NCI-H187 (cell line): ENCODE data around the gene TACR2.
A peak's percentile ranks its signal among the peaks of the same experiment; 100 is the strongest.

Source experiments
- DNase-seq, 2 experiments: peaks; one replicate each; lab custom pipeline; 2025; lab: John Stamatoyannopoulos, UW

Gene TACR2

GRCh38 chr10:69419096-69419743 lies 2.5 kb upstream of the TACR2 start:
- DNase-seq: no peak

- DNase-seq: no peak
Observed at GRCh38 chr10:69418052-69418752, 1.5 kb upstream of the TACR2 start.

GRCh38 chr10:69417542-69417941 lies 824 bp upstream of the TACR2 start:
- no peak for DNase-seq

GRCh38 chr10:69415951-69416350 lies 767 bp downstream of the TACR2 start:
- DNase-seq: no peak

DNA sequence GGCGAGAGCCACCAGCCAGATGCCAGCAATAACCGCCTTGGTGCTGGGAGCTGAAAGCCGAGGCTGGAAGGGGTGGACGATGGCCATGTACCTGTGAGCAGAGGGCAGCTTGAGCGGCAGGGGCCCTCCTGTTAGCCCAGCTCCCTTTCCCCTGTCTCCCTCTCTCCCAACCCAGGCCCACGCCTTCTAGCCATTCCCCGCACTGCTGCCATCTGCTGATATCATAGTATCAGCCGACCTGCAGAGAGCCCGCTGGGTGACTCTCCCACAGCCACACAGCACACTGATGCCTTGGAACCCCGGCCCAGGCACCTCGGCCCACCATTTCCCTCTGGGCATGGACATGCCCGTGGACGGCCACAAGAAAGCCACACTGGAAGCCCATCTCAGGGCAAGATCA lies 1.7 kb downstream of the TACR2 start:
- no peak for DNase-seq

DNA sequence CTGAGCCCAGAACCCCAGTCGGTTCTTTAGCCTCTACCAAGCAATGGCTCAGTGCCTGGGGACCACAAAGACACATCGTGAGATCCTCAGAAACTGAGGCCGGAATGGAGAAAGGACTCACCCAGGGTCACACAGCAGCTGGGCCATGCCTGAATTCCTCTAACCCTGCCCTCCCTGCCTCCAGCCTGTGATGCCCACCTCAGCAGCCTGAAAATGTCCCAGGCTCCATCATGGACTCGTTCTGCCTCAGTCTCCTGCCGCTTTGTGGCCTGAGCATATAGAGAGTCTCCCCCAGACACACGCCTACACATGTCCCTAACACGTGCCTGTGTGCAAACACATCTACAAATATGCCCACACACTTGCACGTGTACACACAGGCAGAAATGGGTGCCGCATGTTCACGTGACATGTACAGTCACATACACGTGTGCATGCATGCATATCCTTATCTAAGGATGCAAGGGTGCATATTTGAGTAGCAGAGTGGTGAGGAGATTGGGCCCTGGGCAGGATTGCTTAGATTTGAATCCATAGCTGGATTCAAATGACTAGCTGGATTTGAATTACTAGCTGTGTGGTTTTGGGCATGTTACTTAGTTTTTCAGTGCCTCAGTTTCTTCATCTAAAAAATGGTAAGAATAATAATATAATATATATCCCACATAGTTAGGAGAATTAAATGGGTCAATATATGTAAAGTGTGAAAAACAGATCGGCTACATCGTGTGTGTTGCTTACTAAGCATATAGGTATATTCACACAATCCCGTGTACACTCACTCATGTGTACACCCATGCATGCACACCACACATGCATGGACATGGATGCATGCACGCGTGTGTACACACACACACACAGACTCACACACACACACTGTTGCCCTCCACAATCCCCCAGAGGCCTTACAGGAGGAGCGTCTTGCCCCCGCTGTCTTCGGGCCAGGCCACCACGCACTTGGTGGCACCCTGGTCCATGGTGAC lies 2.4 kb downstream of the TACR2 start:
- DNase-seq: no peak

DNA sequence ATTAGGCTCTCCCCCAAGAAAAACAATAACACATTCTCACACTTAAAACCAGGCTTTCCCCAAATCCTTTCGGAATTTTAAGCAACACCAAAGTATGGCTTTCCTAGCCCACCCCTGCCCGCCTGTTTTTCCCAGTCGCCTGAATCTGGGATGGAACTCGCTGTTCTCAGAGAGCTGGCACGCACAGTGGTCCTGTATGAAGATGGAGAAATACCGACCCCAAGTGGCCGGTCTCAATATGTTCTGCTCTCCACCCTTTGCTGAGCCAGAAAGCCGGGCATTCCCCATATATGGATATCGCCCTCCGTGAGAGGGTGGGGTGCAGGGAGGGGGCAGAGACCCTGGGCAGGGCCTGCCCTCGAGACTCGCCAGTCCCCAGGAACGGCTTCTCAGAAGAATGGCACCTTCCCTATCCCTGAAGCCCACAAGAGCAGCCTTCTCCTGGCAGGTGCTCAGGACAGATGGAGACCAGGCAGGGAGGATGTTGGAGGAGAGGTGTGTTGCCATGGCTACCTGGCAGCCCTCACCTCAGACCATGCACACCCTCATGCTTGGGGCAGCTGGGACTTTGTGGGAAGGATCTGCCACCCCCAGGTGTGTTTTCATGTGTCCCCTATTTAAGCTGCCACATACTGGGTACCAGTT lies 3.4 kb downstream of the TACR2 start:
- DNase-seq: no peak

GRCh38 chr10:69412232-69412790 lies 4.4 kb downstream of the TACR2 start:
- DNase-seq: no peak

DNA sequence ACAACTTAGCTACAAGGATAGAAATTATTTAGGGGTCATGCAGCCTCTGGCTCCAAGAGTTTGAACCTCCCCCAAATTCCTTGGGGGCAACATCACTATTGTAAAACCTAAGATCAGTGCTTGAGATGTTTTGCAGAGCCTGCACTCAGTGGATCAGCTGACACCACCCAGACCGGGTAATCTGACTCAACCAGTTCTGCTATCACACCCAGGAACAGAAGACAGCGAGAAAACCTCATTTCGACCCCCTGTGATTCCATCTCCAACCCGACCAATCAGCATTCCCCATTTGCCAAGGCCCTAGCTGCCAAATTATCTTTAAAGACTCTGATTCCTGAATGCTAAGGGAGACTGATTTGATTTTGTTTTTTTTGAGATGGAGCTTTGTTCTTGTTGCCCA lies 5.2 kb downstream of the TACR2 start:
- DNase-seq: no peak

- no peak for DNase-seq
Observed at GRCh38 chr10:69410487-69410886, 6.2 kb downstream of the TACR2 start.

- DNase-seq: no peak
Observed at GRCh38 chr10:69409968-69410367, 6.8 kb downstream of the TACR2 start.

DNA sequence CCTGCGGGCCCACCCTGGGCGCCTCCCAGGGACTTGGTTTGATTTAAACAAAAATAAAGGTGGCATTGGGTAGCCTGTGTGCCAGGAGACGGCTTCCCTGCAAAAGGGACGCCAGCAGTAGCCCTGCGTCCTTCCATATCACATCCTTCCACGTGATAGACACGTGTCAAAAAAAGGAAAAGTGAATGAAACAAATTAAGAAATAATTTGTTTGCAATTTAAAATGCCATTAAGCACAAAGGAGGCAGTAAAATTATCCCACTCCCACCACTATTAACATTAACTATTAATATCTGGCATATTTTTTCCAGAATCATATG lies 7.6 kb downstream of the TACR2 start:
- no peak for DNase-seq

- DNase-seq: peak; percentile 12 to 63
Observed at GRCh38 chr10:69408318-69409175, 8.2 kb downstream of the TACR2 start.

GRCh38 chr10:69407621-69408301 lies 9.0 kb downstream of the TACR2 start:
- no peak for DNase-seq

DNA sequence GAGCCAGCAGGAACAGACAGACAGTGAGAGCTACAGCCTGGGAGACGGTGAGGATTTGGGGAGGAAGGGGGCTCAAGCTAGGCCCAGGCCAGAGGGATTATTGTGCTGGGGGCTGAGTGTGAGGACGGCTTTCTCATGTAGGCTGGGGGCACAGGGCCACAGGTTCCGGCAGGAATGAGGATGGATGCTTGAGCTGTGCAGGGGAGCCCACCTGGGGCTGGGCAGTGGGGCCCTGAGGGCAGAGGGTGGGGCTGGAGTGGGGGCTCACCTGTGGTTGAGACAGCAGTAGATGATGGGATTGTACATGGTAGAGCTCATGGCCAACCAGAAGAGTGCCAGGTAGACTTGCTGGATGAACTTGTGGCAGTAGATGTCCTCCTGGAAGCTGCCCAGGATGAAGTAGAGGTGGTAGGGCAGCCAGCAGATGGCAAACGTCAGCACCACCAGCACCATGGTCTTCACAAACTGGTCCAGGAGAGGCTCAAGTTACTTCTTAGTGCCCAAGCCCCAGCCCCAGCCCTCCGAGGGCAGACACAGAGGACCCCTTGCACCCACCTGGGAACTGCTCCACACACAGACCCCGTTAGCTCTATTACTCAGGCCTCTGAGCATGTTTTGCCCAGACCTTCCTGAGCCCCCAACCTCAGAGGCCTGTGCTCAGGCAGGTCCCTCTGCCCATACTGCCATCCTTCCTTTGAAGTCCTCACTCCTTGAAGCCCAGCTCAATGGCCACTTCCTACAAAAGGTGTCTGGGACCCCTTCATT lies 9.7 kb downstream of the TACR2 start:
- no peak for DNase-seq

GRCh38 chr10:69406302-69406811 lies 10.4 kb downstream of the TACR2 start:
- DNase-seq: no peak

DNA sequence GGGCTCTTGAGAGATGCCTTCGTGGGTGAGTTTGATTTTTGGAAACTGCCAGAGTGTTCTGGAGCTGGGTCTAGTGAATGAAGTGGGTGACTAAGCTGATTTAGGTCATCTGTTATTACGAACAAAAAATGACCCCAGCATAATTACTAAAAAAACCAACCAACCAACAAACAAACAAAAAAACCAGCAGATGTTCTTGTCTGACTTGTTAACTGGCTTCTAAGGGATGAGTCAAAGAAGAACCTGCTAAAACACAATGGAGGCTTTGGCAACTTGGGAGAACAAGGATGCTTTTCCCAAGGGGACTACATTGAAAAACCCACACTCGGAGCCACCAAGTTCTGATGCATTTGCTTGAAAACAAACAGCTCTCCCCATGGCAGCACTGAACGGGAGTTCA lies 11.5 kb downstream of the TACR2 start:
- DNase-seq: no peak

DNA sequence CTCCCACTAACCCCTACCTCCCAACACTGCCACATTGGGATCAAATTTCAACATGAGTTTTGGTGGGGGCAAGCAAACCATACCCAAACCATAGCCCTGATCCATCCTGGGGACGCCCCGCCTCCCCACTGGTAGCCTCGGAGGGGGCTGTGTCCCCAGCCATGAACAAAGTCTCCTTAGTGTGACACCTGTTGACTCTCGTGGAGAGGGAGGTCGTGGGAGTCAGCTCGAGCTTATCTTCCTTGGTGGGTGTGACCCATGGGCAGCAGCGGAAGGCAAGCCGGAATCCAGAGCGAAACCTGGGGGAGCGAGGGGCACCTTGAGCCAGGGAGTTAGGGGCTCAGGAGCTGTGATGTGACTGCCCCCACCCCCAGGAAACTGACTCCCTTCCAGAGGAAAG lies 11.9 kb downstream of the TACR2 start:
- DNase-seq: no peak

DNA sequence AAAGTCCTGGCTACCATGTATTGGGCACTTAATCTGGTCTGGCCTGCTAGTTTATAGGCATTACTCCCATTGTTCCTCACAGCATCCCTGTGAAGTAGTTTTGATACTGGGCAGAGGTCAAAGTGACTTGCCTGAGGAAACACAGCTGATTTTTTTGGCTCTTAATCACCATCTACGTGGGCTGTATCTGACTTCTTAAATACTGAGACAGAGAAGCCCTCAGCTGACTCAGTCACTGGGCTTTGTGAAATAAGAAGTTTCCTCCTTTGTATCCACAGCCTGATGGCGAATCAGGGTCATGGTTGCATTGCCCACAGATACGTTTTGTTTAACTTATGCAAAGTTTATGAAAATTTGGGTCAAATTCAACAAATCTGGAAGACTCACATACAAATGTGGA lies 13.2 kb downstream of the TACR2 start:
- DNase-seq: no peak

- no peak for DNase-seq
Observed at GRCh38 chr10:69403066-69403465, 13.7 kb downstream of the TACR2 start.
